GM12878 (cell line): Measurements from ENCODE around the gene ADGRD1. TPM values are rescaled to one million over a fixed set of nuclear protein-coding genes. Genes with fewer than 3 reads are reported as not detected.

Experiments
- ATAC-seq: fragments of 200-7000 bp; cut with Tn5 transposase; 3 replicates; pipeline ENCODE4 v1.9.1; 2020; ENCODE audit warnings: mild to moderate bottlenecking, moderate library complexity
- BruUV-seq: library from RNA; stranded (reverse); fragments of 400-500 nt; replicated peaks from 2 replicates; lab custom pipeline; 2021; lab: Mats Ljungman, UMichigan
- CTCF ChIA-PET: fragments of 300-600 bp; sonication (Branson Sonifier 250); formaldehyde crosslinking; extraction: SDS; loops from one replicate; lab custom pipeline; 2021; ENCODE audit warnings: inconsistent platforms; lab: Yijun Ruan, JAX
- POLR2A ChIA-PET: fragments of 350-600 bp; formaldehyde crosslinking; extraction: SDS; loops from one replicate; lab custom pipeline; 2021; ENCODE audit warnings: inconsistent platforms; lab: Charles Lee
- RAD21 ChIA-PET: fragments of 300-600 bp; sonication (Branson Sonifier 250); formaldehyde crosslinking; loops from one replicate; lab custom pipeline; 2023; ENCODE audit warnings: antibody characterized with exemption; ENCODE audit not compliant: unreplicated experiment; lab: Charles Lee
- SMC1A ChIA-PET: fragments of 300-600 bp; sonication (Branson Sonifier 250); formaldehyde crosslinking; loops from one replicate; lab custom pipeline; 2023; ENCODE audit not compliant: unreplicated experiment, uncharacterized antibody; lab: Charles Lee
- DNase-seq: peaks from one replicate; pipeline ENCODE4 v3.0.0-alpha.2; 2011; ENCODE audit warnings: low read depth, low spot score
- FAIRE-seq: peaks from 3 replicates; lab custom pipeline; 2011; peaks lifted over from hg19 to GRCh38; lab: Jason Lieb, UNC
- H2AFZ ChIP-seq: 2 replicates; pipeline ENCODE4 v1.6.0; 2011; ENCODE audit warnings: low read depth, low read length, control low read depth; ENCODE audit not compliant: control insufficient read depth
- H3K27ac ChIP-seq: 2 replicates; pipeline ENCODE4 v1.5.1; 2011; ENCODE audit warnings: control low read depth; ENCODE audit not compliant: control insufficient read depth, insufficient read depth
- H3K27me3 ChIP-seq, 2 experiments: replicated peaks in 1 of 2; 2 replicates each; pipeline versions ENCODE4 v1.6.0 to v1.6.1; 2011; ENCODE audit warnings: low read length in 1 of 2; ENCODE audit not compliant: control insufficient read depth in 2 of 2, insufficient read depth in 2 of 2
- H3K36me3 ChIP-seq, 2 experiments: 2 replicates each; pipeline ENCODE4 v1.5.1; 2011; ENCODE audit warnings: low read length in 1 of 2; ENCODE audit not compliant: control insufficient read depth in 2 of 2, insufficient read depth in 2 of 2
- H3K4me1 ChIP-seq: 2 replicates; pipeline ENCODE4 v1.6.1; 2011; ENCODE audit warnings: mild to moderate bottlenecking, low read length, moderate library complexity, mixed read lengths; ENCODE audit not compliant: control insufficient read depth, insufficient read depth
- H3K4me2 ChIP-seq: 2 replicates; pipeline ENCODE4 v1.6.0; 2011; ENCODE audit warnings: control low read depth; ENCODE audit not compliant: control insufficient read depth, insufficient read depth
- H3K4me3 ChIP-seq: fragments of 200-600 bp; sonication (generic); 2 replicates; pipeline ENCODE4 v1.5.1; 2016
- H3K79me2 ChIP-seq: 2 replicates; pipeline ENCODE4 v1.6.0; 2011; ENCODE audit warnings: low read length; ENCODE audit not compliant: control insufficient read depth, insufficient read depth
- H3K9ac ChIP-seq: 2 replicates; pipeline ENCODE4 v1.8.0; 2011; ENCODE audit warnings: low read length, control low read depth, mixed read lengths; ENCODE audit not compliant: control insufficient read depth, insufficient read depth
- H3K9me3 ChIP-seq: replicated peaks from 3 replicates; pipeline ENCODE4 v1.5.1; 2011; ENCODE audit warnings: mild to moderate bottlenecking, low read length; ENCODE audit not compliant: control insufficient read depth, insufficient read depth
- H4K20me1 ChIP-seq: 2 replicates; pipeline ENCODE4 v1.6.0; 2011; ENCODE audit not compliant: control insufficient read depth, insufficient read depth
- ZZZ3 ChIP-seq: IDR thresholded peaks from 2 replicates; pipeline ENCODE4 v1.6.1; 2011; ENCODE audit warnings: low read depth; ENCODE audit not compliant: control insufficient read depth, insufficient read length
- WGBS: methylation state at CpG from one replicate; pipeline ENCODE4 v1.1.6; 2016; ENCODE audit warnings: low lambda C conversion rate; ENCODE audit not compliant: insufficient replicate concordance, insufficient coverage; ENCODE audit errors: missing lambda C conversion rate; 5-methylcytosine and 5-hydroxymethylcytosine counted together
- in situ Hi-C: fragments of 300-500 bp; cut with MboI; formaldehyde crosslinking; loops from 9 replicates; pipeline ENCODE4 v1.14.3; 2018; ENCODE audit warnings: mixed read lengths
- intact Hi-C: fragments of 100-400 bp; cut with micrococcal nuclease; formaldehyde crosslinking; loops from one replicate; pipeline ENCODE4 v1.14.2; 2022; ENCODE audit not compliant: unreplicated experiment
- polyA plus RNA-seq, 11 experiments: library from polyadenylated mRNA; depleted of rRNA in 4 of 11; unstranded in 6 of 11; stranded (reverse) in 5 of 11; fragments of >200 nt; fragmentation: Nextera tagmentation in 4 of 11; fragmentation: Illumina TruSeq in 1 of 11; extraction: Ambion mirVana in 4 of 11; extraction: Trizol in 1 of 11; gene quantifications; 1 replicate in 1 of 11; 2 replicates in 10 of 11; pipeline versions ENCODE4 v1.2.1 to v1.2.3, GENCODE V29; 2011 to 2016; ENCODE audit warnings: inconsistent platforms in 2 of 11, missing spikeins in 2 of 11, low read depth in 1 of 11
- total RNA-seq, 4 experiments: library from RNA; depleted of rRNA in 3 of 4; stranded (reverse); fragments of >200 nt in 3 of 4; fragmentation: Illumina TruSeq in 1 of 4; extraction: Trizol in 1 of 4; gene quantifications; 2 replicates each; pipeline versions ENCODE4 v1.2.1 to v1.2.3, GENCODE V29; 2013 to 2021
- TF ChIP-seq, protein P1 (sequence below): IDR thresholded peaks from 2 replicates; pipeline ENCODE4 v1.6.1; 2011; ENCODE audit warnings: low read depth, low read length, improper control_type of control experiment, borderline replicate concordance
- TF ChIP-seq, protein P2 (sequence below): IDR thresholded peaks from 2 replicates; pipeline ENCODE4 v1.6.1; 2011; ENCODE audit warnings: low read depth, mild to moderate bottlenecking, low read length, moderate library complexity, borderline replicate concordance; ENCODE audit errors: extremely low read depth
- TF ChIP-seq, protein P3 (sequence below): IDR thresholded peaks from 2 replicates; pipeline ENCODE4 v1.6.1; 2012; ENCODE audit warnings: mild to moderate bottlenecking, low read depth, low read length

ADGRD1 gene
- total and polyA plus RNA-seq, 10 of the 15 experiments (the other 5 are each of a cell fraction or from before 2014, with no cell fraction given) = 0.15 to 12.7 (median 1.2) TPM

DNA sequence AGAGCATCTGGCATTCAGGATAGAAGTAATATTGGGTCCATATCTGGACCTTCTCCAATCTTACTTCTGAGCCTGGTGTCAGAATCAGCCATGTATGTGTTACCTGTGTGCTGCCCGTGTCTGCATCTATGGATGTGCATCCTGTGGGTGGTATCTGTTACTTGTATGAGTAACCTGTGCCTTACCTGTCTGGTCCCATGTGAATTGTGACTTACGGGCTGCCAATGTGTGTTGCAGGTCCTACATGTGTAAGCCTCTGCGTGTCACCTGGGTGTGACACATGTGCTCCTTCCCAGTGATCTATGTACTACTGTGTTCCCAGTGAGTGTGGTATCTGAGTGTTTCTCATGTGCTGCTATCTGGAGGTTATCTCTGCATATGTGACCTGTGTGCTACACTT, 208.4 kb downstream of the ADGRD1 start (continued):
- TF ChIP-seq, protein P1, sequence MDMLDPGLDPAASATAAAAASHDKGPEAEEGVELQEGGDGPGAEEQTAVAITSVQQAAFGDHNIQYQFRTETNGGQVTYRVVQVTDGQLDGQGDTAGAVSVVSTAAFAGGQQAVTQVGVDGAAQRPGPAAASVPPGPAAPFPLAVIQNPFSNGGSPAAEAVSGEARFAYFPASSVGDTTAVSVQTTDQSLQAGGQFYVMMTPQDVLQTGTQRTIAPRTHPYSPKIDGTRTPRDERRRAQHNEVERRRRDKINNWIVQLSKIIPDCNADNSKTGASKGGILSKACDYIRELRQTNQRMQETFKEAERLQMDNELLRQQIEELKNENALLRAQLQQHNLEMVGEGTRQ = no peak

DNA sequence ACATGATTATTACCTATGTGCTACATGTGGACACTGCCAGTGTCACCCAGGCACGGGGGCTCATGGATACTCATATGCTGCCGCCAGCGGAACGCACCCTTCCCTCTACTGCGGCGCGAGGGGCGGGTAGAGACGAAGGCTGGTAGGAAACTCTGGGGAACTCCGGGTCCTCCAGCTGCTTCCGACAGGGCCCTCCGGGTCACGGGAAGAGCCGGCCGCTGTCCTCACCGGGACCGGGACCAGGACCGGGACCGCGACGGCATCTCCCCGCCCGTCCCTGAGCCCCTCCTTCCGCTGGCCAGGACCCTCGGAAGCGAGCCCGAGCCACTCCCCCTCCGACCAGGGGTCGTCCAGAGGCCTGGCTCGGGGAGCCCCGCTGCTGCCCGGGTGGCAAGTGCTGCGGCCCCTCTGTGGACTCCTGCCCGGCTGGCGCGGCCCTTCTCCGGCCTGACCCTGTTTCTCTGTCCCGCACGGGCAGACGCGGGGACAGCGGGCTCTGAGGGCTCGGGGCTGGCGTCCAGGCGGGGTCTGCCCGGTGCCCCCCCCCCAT, 209.6 kb downstream of the ADGRD1 start:
- H3K4me3 ChIP-seq = no peak overlapping the region
- no peak for ATAC-seq
- no peak for FAIRE-seq
- H3K4me2 ChIP-seq = no peak overlapping the region
- H3K27me3 ChIP-seq = no peaks in the 10 kb centered on the region
- H3K4me1 ChIP-seq = no peaks in the 10 kb centered on the region
- no peak overlapping the region for H2AFZ ChIP-seq
- in situ Hi-C loops (no loop called here), intact Hi-C loops (no loop called here)
- H3K79me2 ChIP-seq = no peaks in the 10 kb centered on the region
- no peak for DNase-seq
- H3K27ac ChIP-seq = no peak overlapping the region
- RAD21 ChIA-PET = no interaction called here
- H3K36me3 ChIP-seq = no peaks in the 10 kb centered on the region
- no peak for TF ChIP-seq ZZZ3
- TF ChIP-seq, protein P2, sequence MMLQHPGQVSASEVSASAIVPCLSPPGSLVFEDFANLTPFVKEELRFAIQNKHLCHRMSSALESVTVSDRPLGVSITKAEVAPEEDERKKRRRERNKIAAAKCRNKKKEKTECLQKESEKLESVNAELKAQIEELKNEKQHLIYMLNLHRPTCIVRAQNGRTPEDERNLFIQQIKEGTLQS = no peak
- TF ChIP-seq, protein P3, sequence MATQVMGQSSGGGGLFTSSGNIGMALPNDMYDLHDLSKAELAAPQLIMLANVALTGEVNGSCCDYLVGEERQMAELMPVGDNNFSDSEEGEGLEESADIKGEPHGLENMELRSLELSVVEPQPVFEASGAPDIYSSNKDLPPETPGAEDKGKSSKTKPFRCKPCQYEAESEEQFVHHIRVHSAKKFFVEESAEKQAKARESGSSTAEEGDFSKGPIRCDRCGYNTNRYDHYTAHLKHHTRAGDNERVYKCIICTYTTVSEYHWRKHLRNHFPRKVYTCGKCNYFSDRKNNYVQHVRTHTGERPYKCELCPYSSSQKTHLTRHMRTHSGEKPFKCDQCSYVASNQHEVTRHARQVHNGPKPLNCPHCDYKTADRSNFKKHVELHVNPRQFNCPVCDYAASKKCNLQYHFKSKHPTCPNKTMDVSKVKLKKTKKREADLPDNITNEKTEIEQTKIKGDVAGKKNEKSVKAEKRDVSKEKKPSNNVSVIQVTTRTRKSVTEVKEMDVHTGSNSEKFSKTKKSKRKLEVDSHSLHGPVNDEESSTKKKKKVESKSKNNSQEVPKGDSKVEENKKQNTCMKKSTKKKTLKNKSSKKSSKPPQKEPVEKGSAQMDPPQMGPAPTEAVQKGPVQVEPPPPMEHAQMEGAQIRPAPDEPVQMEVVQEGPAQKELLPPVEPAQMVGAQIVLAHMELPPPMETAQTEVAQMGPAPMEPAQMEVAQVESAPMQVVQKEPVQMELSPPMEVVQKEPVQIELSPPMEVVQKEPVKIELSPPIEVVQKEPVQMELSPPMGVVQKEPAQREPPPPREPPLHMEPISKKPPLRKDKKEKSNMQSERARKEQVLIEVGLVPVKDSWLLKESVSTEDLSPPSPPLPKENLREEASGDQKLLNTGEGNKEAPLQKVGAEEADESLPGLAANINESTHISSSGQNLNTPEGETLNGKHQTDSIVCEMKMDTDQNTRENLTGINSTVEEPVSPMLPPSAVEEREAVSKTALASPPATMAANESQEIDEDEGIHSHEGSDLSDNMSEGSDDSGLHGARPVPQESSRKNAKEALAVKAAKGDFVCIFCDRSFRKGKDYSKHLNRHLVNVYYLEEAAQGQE = no peak
- BruUV-seq = no TSS peak
- H4K20me1 ChIP-seq = no peaks in the 10 kb centered on the region
- SMC1A ChIA-PET = no interaction called here
- CTCF ChIA-PET = no interaction called here
- H3K9ac ChIP-seq = no peak overlapping the region
- POLR2A ChIA-PET = no interaction called here
- WGBS = 94% methylated on average over 23 of the region's 46 CpGs
- H3K9me3 ChIP-seq = no peaks in the 10 kb centered on the region; the same call in 2 of the 3 replicates
